Transverse colon (tissue), 4 donors: ENCODE measurements around the gene FKBP2.
"Not testable (repeated sequence)": the region's sequence is repeated elsewhere in the genome, so short reads cannot be mapped to it uniquely, and the experiment has no call there.

Experiments
- CTCF ChIP-seq, 5 experiments: fragments of 200-600 bp in 3 of 5; fragments of 450-650 bp in 2 of 5; sonication (generic) in 3 of 5; IDR thresholded peaks; 1 replicate in 2 of 5; 2 replicates in 3 of 5; pipeline ENCODE4 v1.5.1; 2016 to 2017; ENCODE audit warnings: antibody characterized with exemption in 5 of 5, inconsistent platforms in 3 of 5, mild to moderate bottlenecking in 2 of 5, moderate library complexity in 1 of 5
- EP300 ChIP-seq: sonication (generic); formaldehyde crosslinking; IDR thresholded peaks from one replicate; pipeline ENCODE4 v1.6.1; 2017; ENCODE audit warnings: antibody characterized with exemption, low read depth
- POLR2A ChIP-seq: fragments of 450-650 bp; IDR thresholded peaks from one replicate; pipeline ENCODE4 v1.6.1; 2016; ENCODE audit warnings: antibody characterized with exemption, mild to moderate bottlenecking, moderate library complexity
- POLR2AphosphoS5 ChIP-seq, 3 donors: sonication (generic); formaldehyde crosslinking; IDR thresholded peaks; one replicate each; pipeline ENCODE4 v1.6.1; 2016; ENCODE audit warnings: antibody characterized with exemption in 3 of 3

DNA sequence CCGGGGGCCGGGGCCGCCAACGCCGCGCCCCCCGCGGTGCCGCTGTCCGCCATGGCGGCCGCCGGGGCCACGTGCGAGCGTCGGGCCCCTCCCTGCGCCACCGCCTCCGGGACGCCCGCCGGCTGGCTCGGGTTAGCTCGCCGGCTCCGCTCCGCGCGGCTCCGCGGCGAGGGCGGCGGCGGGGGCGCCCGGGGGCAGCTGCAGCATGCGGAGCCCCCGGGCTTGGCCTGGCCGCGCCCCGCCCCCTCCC, 5.7 kb downstream of the FKBP2 start:
- not testable (repeated sequence) for TF ChIP-seq CTCF (IDR thresholded peaks at IDR 0.05); EP300; POLR2A; POLR2AphosphoS5 (IDR thresholded peaks at IDR 0.05)
